ENCODE results near the gene KCNJ3.

DNA sequence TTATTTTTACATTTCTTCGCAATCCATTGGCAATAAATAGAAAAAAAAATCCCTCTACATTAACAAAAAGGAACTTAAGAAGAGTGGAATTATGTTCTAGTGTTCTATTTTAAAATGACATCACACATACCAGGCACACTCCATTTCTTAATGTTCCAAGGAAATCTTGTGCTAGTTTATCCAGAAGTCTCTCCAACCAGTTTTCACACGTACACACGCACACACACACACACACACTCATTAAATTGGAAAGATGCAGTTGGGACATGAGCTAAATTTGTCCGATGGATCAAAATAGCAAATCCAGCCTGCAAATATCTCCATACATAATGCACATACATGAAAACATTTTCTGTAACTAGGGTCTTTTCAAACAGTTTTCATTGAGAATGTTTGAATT, 78.3 kb downstream of the KCNJ3 start:
- TF ChIP-seq, protein P1, sequence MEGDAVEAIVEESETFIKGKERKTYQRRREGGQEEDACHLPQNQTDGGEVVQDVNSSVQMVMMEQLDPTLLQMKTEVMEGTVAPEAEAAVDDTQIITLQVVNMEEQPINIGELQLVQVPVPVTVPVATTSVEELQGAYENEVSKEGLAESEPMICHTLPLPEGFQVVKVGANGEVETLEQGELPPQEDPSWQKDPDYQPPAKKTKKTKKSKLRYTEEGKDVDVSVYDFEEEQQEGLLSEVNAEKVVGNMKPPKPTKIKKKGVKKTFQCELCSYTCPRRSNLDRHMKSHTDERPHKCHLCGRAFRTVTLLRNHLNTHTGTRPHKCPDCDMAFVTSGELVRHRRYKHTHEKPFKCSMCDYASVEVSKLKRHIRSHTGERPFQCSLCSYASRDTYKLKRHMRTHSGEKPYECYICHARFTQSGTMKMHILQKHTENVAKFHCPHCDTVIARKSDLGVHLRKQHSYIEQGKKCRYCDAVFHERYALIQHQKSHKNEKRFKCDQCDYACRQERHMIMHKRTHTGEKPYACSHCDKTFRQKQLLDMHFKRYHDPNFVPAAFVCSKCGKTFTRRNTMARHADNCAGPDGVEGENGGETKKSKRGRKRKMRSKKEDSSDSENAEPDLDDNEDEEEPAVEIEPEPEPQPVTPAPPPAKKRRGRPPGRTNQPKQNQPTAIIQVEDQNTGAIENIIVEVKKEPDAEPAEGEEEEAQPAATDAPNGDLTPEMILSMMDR (IDR thresholded peaks at IDR 0.05; ENCODE audit: insufficient read depth, low read length, poor library complexity, severe bottlenecking): no peak
- no peak for TF ChIP-seq EZH2phosphoT487 (conservative IDR thresholded peaks at IDR 0.05; ENCODE audit: low read length)
